PC-9 (cell line): ENCODE data around the gene BPTF.

Experiments
- CTCF ChIP-seq: fragments of 200-600 bp; sonication (generic); conservative IDR thresholded peaks from 2 replicates; pipeline ENCODE4 v1.6.1; 2017; ENCODE audit warnings: mixed run types, antibody characterized with exemption, mild to moderate bottlenecking, moderate library complexity
- EZH2 ChIP-seq: fragments of 200-600 bp; sonication (generic); IDR thresholded peaks from 2 replicates; pipeline ENCODE4 v1.8.0; 2017; ENCODE audit warnings: antibody characterized with exemption, low read depth

GRCh38 chr17:67879662-67880061, 54.4 kb downstream of the BPTF start:
- TF ChIP-seq CTCF (no peak), EZH2 (no peak)
